SK-N-SH treated with all-trans-retinoic acid at 6 μM for 48 hours (cell line): ENCODE measurements around the gene SLC13A2.
"Not testable (repeated sequence)": the region's sequence is repeated elsewhere in the genome, so short reads cannot be mapped to it uniquely, and the experiment has no call there.

ENCODE experiments used
- ATAC-seq: fragments of 200-7000 bp; cut with Tn5 transposase; 3 replicates; pipeline ENCODE4 v1.9.1; 2020; ENCODE audit warnings: mild to moderate bottlenecking, moderate library complexity
- ARNTL ChIP-seq: fragments of 450-650 bp; formaldehyde crosslinking; IDR thresholded peaks from 2 replicates; pipeline ENCODE4 v1.5.0; 2020; ENCODE audit warnings: low read depth, mild to moderate bottlenecking, moderate library complexity, borderline replicate concordance
- BACH2 ChIP-seq: fragments of 250-450 bp; sonication (Bioruptor Pico); IDR thresholded peaks from 2 replicates; pipeline ENCODE4 v1.9.0; 2021; ENCODE audit warnings: mild to moderate bottlenecking, borderline replicate concordance
- CSDC2 ChIP-seq: fragments of 250-450 bp; sonication (Bioruptor Pico); IDR thresholded peaks from 2 replicates; pipeline ENCODE4 v1.5.0; 2020; ENCODE audit warnings: mild to moderate bottlenecking, moderate library complexity
- CSRNP3 ChIP-seq: fragments of 250-450 bp; sonication (Bioruptor Pico); IDR thresholded peaks from 2 replicates; pipeline ENCODE4 v1.5.1; 2021; ENCODE audit warnings: mild to moderate bottlenecking, moderate library complexity
- ESRRG ChIP-seq: fragments of 250-450 bp; sonication (Bioruptor Pico); IDR thresholded peaks from 2 replicates; pipeline ENCODE4 v1.6.1; 2021; ENCODE audit warnings: mild to moderate bottlenecking
- GLIS3 ChIP-seq: fragments of 250-450 bp; sonication (Bioruptor Pico); IDR thresholded peaks from 2 replicates; pipeline ENCODE4 v1.5.0; 2020; ENCODE audit warnings: mild to moderate bottlenecking, moderate library complexity
- ISL1 ChIP-seq: fragments of 250-450 bp; sonication (Bioruptor Pico); IDR thresholded peaks from 2 replicates; pipeline ENCODE4 v2.1.2; 2022; ENCODE audit warnings: mild to moderate bottlenecking, moderate library complexity
- PATZ1 ChIP-seq: fragments of 250-450 bp; sonication (Bioruptor Pico); IDR thresholded peaks from 2 replicates; pipeline ENCODE4 v1.8.0; 2020; ENCODE audit warnings: mild to moderate bottlenecking, moderate library complexity, borderline replicate concordance
- POU6F1 ChIP-seq: fragments of 250-450 bp; sonication (Bioruptor Pico); IDR thresholded peaks from 2 replicates; pipeline ENCODE4 v1.8.0; 2021; ENCODE audit warnings: low read depth, mild to moderate bottlenecking, moderate library complexity, borderline replicate concordance
- RARB ChIP-seq: fragments of 250-450 bp; sonication (Bioruptor Pico); IDR thresholded peaks from 2 replicates; pipeline ENCODE4 v1.8.0; 2021; ENCODE audit warnings: mild to moderate bottlenecking, moderate library complexity
- SNAI2 ChIP-seq: fragments of 250-450 bp; sonication (Bioruptor Pico); IDR thresholded peaks from 2 replicates; pipeline ENCODE4 v1.5.0; 2020; ENCODE audit warnings: mild to moderate bottlenecking, moderate library complexity
- TCF4 ChIP-seq: fragments of 250-450 bp; sonication (Bioruptor Pico); IDR thresholded peaks from 2 replicates; pipeline ENCODE4 v1.8.0; 2021; ENCODE audit warnings: mild to moderate bottlenecking, moderate library complexity, borderline replicate concordance
- TOX ChIP-seq: fragments of 250-450 bp; sonication (Bioruptor Pico); IDR thresholded peaks from 2 replicates; pipeline ENCODE4 v1.8.0; 2021; ENCODE audit warnings: mild to moderate bottlenecking, moderate library complexity, borderline replicate concordance
- TSHZ2 ChIP-seq: fragments of 250-450 bp; sonication (Bioruptor Pico); IDR thresholded peaks from 2 replicates; pipeline ENCODE4 v1.5.0; 2020; ENCODE audit warnings: mild to moderate bottlenecking, moderate library complexity
- ZC3H10 ChIP-seq: fragments of 250-450 bp; sonication (Bioruptor Pico); IDR thresholded peaks from 2 replicates; pipeline ENCODE4 v1.5.1; 2021; ENCODE audit warnings: mild to moderate bottlenecking, moderate library complexity
- ZFP3 ChIP-seq: fragments of 250-450 bp; sonication (Bioruptor Pico); IDR thresholded peaks from 2 replicates; pipeline ENCODE4 v1.5.0; 2020; ENCODE audit warnings: mild to moderate bottlenecking, moderate library complexity
- ZFP30 ChIP-seq: fragments of 450-650 bp; formaldehyde crosslinking; IDR thresholded peaks from 2 replicates; pipeline ENCODE4 v1.5.0; 2022; ENCODE audit warnings: mild to moderate bottlenecking, moderate library complexity
- ZNF565 ChIP-seq: fragments of 450-650 bp; formaldehyde crosslinking; conservative IDR thresholded peaks from 2 replicates; pipeline ENCODE4 v1.5.0; 2020; ENCODE audit warnings: low read depth, mild to moderate bottlenecking, moderate library complexity
- ZNF70 ChIP-seq: fragments of 450-650 bp; formaldehyde crosslinking; IDR thresholded peaks from 2 replicates; pipeline ENCODE4 v1.5.0; 2020; ENCODE audit warnings: mild to moderate bottlenecking, moderate library complexity
- ZNF8 ChIP-seq: fragments of 450-650 bp; formaldehyde crosslinking; IDR thresholded peaks from 2 replicates; pipeline ENCODE4 v1.5.0; 2020; ENCODE audit warnings: mild to moderate bottlenecking, moderate library complexity

Gene SLC13A2

DNA sequence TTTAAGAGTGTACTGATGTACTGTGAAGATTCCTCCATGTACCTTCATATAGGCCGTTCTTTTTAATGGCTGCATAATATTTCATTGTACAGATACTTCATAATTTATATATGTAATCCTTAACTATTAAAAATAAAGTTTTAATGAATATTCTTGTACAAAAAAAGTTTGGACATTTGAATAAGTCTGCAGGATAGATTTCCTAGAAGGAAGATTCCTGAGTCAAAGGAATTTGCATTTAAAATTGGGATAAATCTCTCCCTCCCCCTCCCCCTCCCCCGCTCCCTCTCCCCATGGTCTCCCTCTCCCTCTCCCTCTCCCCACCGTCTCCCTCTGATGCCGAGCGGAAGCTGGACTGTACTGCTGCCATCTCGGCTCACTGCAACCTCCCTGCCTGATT, 15.6 kb upstream of the SLC13A2 start (continued):
- TF ChIP-seq POU6F1, result no peak
- no peak for TF ChIP-seq ZNF8 (CRISPR knock-in tag)
- TF ChIP-seq PATZ1, result no peak

- ATAC-seq, result not testable (repeated sequence)
These were observed 14.6 kb upstream of the SLC13A2 start for GRCh38 chr17:28458881-28459280.

- TF ChIP-seq ISL1 (CRISPR knock-in tag), result no peak
- TF ChIP-seq TOX (CRISPR knock-in tag), result no peak
- TF ChIP-seq ZC3H10 (CRISPR knock-in tag), result no peak
- no peak for TF ChIP-seq GLIS3
- TF ChIP-seq ZFP3 (CRISPR knock-in tag), result no peak
- no peak for TF ChIP-seq ZFP30 (CRISPR knock-in tag)
- no peak for TF ChIP-seq ZNF565 (CRISPR knock-in tag)
- TF ChIP-seq TSHZ2, result no peak
- TF ChIP-seq TCF4 (CRISPR knock-in tag), result no peak
- TF ChIP-seq CSDC2 (CRISPR knock-in tag), result no peak
- TF ChIP-seq PATZ1, result no peak
- TF ChIP-seq CSRNP3 (CRISPR knock-in tag), result no peak
- TF ChIP-seq SNAI2 (CRISPR knock-in tag), result no peak
- TF ChIP-seq ESRRG, result no peak
- no peak for TF ChIP-seq ZNF8 (CRISPR knock-in tag)
- TF ChIP-seq RARB, result no peak
- TF ChIP-seq BACH2, result no peak
- TF ChIP-seq ARNTL, result no peak
- TF ChIP-seq ZNF70 (CRISPR knock-in tag), result no peak
- TF ChIP-seq, all 23 proteins: peak for 0
- no peak for ATAC-seq
These were observed 12.5 kb upstream of the SLC13A2 start for GRCh38 chr17:28460901-28461300.

DNA sequence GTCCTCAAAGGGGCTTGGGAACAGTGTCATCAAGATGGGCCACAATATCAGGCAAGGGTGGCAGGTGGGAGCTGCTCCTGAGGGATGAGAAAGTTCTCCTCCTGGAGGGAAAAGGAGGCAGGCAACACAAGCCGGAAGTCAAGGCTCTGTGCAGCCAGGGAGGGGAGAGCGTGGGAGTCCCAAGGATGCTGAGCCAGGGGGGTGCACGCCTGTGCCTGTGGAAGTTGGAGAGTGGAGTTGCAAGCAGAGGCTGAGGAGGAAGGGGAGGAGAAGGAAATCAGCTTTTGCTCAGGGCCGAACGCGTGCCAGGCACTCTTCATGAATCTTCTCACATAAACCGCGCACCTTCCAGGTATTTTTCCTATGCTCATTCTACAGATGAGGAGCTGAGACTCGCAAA, 7.4 kb upstream of the SLC13A2 start:
- ATAC-seq, result no peak
- TF ChIP-seq BACH2 (no peak), POU6F1 (no peak), ZFP3 (CRISPR knock-in tag) (no peak), CSRNP3 (CRISPR knock-in tag) (no peak), SNAI2 (CRISPR knock-in tag) (no peak)
